Brain microvascular endothelial cell (primary cell): ENCODE data around the gene MGMT.

Source experiments
- DNase-seq: peaks from one replicate; pipeline ENCODE4 v3.0.0-alpha.2; 2020
- H3K27ac ChIP-seq: fragments of 250-450 bp; sonication (Bioruptor Pico); 2 replicates; pipeline ENCODE4 v1.5.1; 2020; ENCODE audit warnings: mild to moderate bottlenecking, moderate library complexity
- H3K27me3 ChIP-seq: fragments of 250-450 bp; sonication (Bioruptor Pico); replicated peaks from 2 replicates; pipeline ENCODE4 v1.5.1; 2020; ENCODE audit warnings: mild to moderate bottlenecking
- H3K36me3 ChIP-seq: fragments of 250-450 bp; sonication (Bioruptor Pico); replicated peaks from 2 replicates; pipeline ENCODE4 v1.5.1; 2020; ENCODE audit warnings: mild to moderate bottlenecking
- H3K4me3 ChIP-seq: 2 replicates; pipeline ENCODE4 v1.5.1; 2011; ENCODE audit warnings: low read depth, mild to moderate bottlenecking, control low read depth, low read length, moderate library complexity
- CTCF ChIP-seq: IDR thresholded peaks from 2 replicates; pipeline ENCODE4 v1.5.1; 2011; ENCODE audit warnings: low read depth, mild to moderate bottlenecking, moderate library complexity, low read length, control low read depth, inconsistent platforms; ENCODE audit errors: missing control alignments
- in situ Hi-C: cut with HindIII; loops from 2 replicates; pipeline ENCODE4 v1.10.0; 2017; ENCODE audit warnings: low sequenced_read_pairs, low pct_ligation_motif_present

Gene MGMT

GRCh38 chr10:129562487-129562886 lies 95.4 kb downstream of the MGMT start:
- in situ Hi-C loops = no loop called here
- no peaks in the 10 kb centered on the region for H3K36me3 ChIP-seq
- no peak overlapping the region for H3K27ac ChIP-seq
- H3K27me3 ChIP-seq = no peaks in the 10 kb centered on the region
- no peak for TF ChIP-seq CTCF
- H3K4me3 ChIP-seq = no peak overlapping the region
- DNase-seq = no peak

- TF ChIP-seq CTCF = no peak
- DNase-seq = no peak
Observed at GRCh38 chr10:129564923-129565322, 97.9 kb downstream of the MGMT start.

GRCh38 chr10:129568583-129569344 lies 101.7 kb downstream of the MGMT start:
- in situ Hi-C loops = no loop called here
- H3K36me3 ChIP-seq = no peaks in the 10 kb centered on the region
- TF ChIP-seq CTCF = no peak
- no peak overlapping the region for H3K4me3 ChIP-seq
- no peak overlapping the region for H3K27ac ChIP-seq
- no peak for DNase-seq
- no peaks in the 10 kb centered on the region for H3K27me3 ChIP-seq

More at GRCh38 chr10:129564923-129565322, 97.9 kb downstream of the MGMT start:
- in situ Hi-C loops = no loop called here
- Histone ChIP-seq H3K36me3 (no peaks in the 10 kb centered on the region), H3K27me3 (no peaks in the 10 kb centered on the region), H3K4me3 (no peak overlapping the region), H3K27ac (no peak overlapping the region)

GRCh38 chr10:129570185-129570584 lies 103.1 kb downstream of the MGMT start:
- no peak overlapping the region for H3K27ac ChIP-seq
- no peaks in the 10 kb centered on the region for H3K36me3 ChIP-seq
- no peak overlapping the region for H3K4me3 ChIP-seq
- in situ Hi-C loops = no loop called here
- DNase-seq = no peak
- no peak for TF ChIP-seq CTCF
- H3K27me3 ChIP-seq = no peaks in the 10 kb centered on the region

GRCh38 chr10:129579228-129579627 lies 112.2 kb downstream of the MGMT start:
- no peak for TF ChIP-seq CTCF
- no peaks in the 10 kb centered on the region for H3K27me3 ChIP-seq
- H3K4me3 ChIP-seq = no peak overlapping the region
- H3K36me3 ChIP-seq = no peaks in the 10 kb centered on the region
- no peak overlapping the region for H3K27ac ChIP-seq
- in situ Hi-C loops = no loop called here
- DNase-seq = no peak

- no peak for TF ChIP-seq CTCF
Observed at GRCh38 chr10:129580010-129580409, 113.0 kb downstream of the MGMT start.

More at GRCh38 chr10:129580010-129580409, 113.0 kb downstream of the MGMT start:
- no peak for DNase-seq
- Histone ChIP-seq H3K27me3 (no peaks in the 10 kb centered on the region), H3K27ac (no peak overlapping the region), H3K4me3 (no peak overlapping the region), H3K36me3 (no peaks in the 10 kb centered on the region)
- in situ Hi-C loops = no loop called here
